ENCODE measurements around the gene PROZ. TPM values are rescaled to one million over a fixed set of nuclear protein-coding genes. Genes with fewer than 3 reads are reported as not detected.

The PROZ gene
- polyA plus RNA-seq, 1 of the 3 experiments (the other 2 are of a cell fraction), result not detected

GRCh38 chr13:113172419-113172926, 14.0 kb downstream of the PROZ start:
- no peaks in the 10 kb centered on the region for H3K27me3 ChIP-seq (ENCODE audit: insufficient read depth)
- TF ChIP-seq CHD2 (IDR thresholded peaks at IDR 0.05; ENCODE audit: low read length, partially characterized antibody), result no peak
- no peak for TF ChIP-seq TEAD4 (IDR thresholded peaks at IDR 0.05; ENCODE audit: borderline replicate concordance, insufficient read depth)
- no peak for TF ChIP-seq ZBTB33 (IDR thresholded peaks at IDR 0.05; ENCODE audit: borderline replicate concordance, low read depth)
- TF ChIP-seq PBX3 (IDR thresholded peaks at IDR 0.05), result no peak
- TF ChIP-seq NFIC (IDR thresholded peaks at IDR 0.05; ENCODE audit: borderline replicate concordance), result no peak
- TF ChIP-seq FOSL2 (IDR thresholded peaks at IDR 0.05; ENCODE audit: borderline replicate concordance, low read depth), result no peak
- TF ChIP-seq YY1 (IDR thresholded peaks at IDR 0.05; ENCODE audit: low read depth), result no peak
- TF ChIP-seq RFX5 (IDR thresholded peaks at IDR 0.05; ENCODE audit: low read length), result no peak
- TF ChIP-seq GATA2 (CRISPR knock-in tag; IDR thresholded peaks at IDR 0.05), result no peak
- no peak for TF ChIP-seq MEF2A (IDR thresholded peaks at IDR 0.05; ENCODE audit: borderline replicate concordance, low read depth)
- TF ChIP-seq FOXM1 (IDR thresholded peaks at IDR 0.05; ENCODE audit: low read depth), result no peak
- TF ChIP-seq IRF3 (IDR thresholded peaks at IDR 0.05; ENCODE audit: low read depth, low read length), result no peak
- no peak for TF ChIP-seq MAX (IDR thresholded peaks at IDR 0.05; ENCODE audit: low read depth)
- no peak for TF ChIP-seq POLR2AphosphoS5 (IDR thresholded peaks at IDR 0.05; ENCODE audit: low read depth, low read length)
- TF ChIP-seq ELF1 (IDR thresholded peaks at IDR 0.05), result no peak
- no peak for TF ChIP-seq JUND (IDR thresholded peaks at IDR 0.05)
- TF ChIP-seq NRF1 (IDR thresholded peaks at IDR 0.05; ENCODE audit: low read depth, low read length), result no peak
- TF ChIP-seq REST (IDR thresholded peaks at IDR 0.05; ENCODE audit: low read depth, low read length), result no peak
- no peak for TF ChIP-seq TAF1 (IDR thresholded peaks at IDR 0.05; ENCODE audit: borderline replicate concordance, low read depth, low read length)
- TF ChIP-seq RAD21 (IDR thresholded peaks at IDR 0.05; ENCODE audit: low read length), result no peak
- H2AFZ ChIP-seq (ENCODE audit: low read depth), result no peak overlapping the region
- no peak overlapping the region for H3K4me3 ChIP-seq (ENCODE audit: low read depth in 2 of 2, low read length in 1 of 2)
- ChIA-PET CTCF (no interaction called here), POLR2A (no interaction called here)
- peaks cover 36 to 42% of the 10 kb centered on the region in 2 experiments for H3K36me3 ChIP-seq (replicated peaks in 1 of 2; ENCODE audit: control insufficient read depth in 1 of 2, insufficient read depth in 2 of 2, low read length in 1 of 2)
- no peaks in the 10 kb centered on the region for H3K9me3 ChIP-seq
- no peak for DNase-seq
- H4K20me1 ChIP-seq (ENCODE audit: insufficient read depth), result no peaks in the 10 kb centered on the region
- WGBS (ENCODE audit: low lambda C conversion rate), result 98% methylated on average over 11 of the region's 13 CpGs
- H3F3A ChIP-seq (replicated peaks; ENCODE audit: insufficient read depth), result peaks cover under 1% of the 10 kb centered on the region
- H3K27ac ChIP-seq (ENCODE audit: low read depth in 2 of 2, low read length in 1 of 2), result no peak overlapping the region
- H3K4me1 ChIP-seq (ENCODE audit: control insufficient read depth in 1 of 2, insufficient read depth in 2 of 2, low read depth in 1 of 2, low read length in 1 of 2), result no peaks in the 10 kb centered on the region
- H3K9ac ChIP-seq, result no peak overlapping the region
- H3K4me2 ChIP-seq, result no peak overlapping the region
- H3K9me2 ChIP-seq, result no peaks in the 10 kb centered on the region
- peaks cover 4% of the 10 kb centered on the region; the same call in 1 of the 2 replicates for H3K79me2 ChIP-seq (ENCODE audit: insufficient read depth)

Measured in SK-N-SH (cell line).